Measurements from ENCODE around the gene PUS1.
"Not testable (repeated sequence)": the region's sequence is repeated elsewhere in the genome, so short reads cannot be mapped to it uniquely, and the experiment has no call there.

The PUS1 gene

GRCh38 chr12:131959641-131960589 is 30.8 kb downstream of the PUS1 start:
- no peak for DNase-seq (ENCODE audit: low read depth, low spot score)

GRCh38 chr12:131960590-131961325 is 31.7 kb downstream of the PUS1 start:
- DNase-seq (ENCODE audit: low read depth, low spot score), result not testable (repeated sequence)

- DNase-seq (ENCODE audit: low read depth, low spot score), result not testable (repeated sequence)
Measured at GRCh38 chr12:131961328-131961727, 32.3 kb downstream of the PUS1 start.

- no peak for DNase-seq (ENCODE audit: low read depth, low spot score)
Measured at GRCh38 chr12:131962069-131962468, 33.0 kb downstream of the PUS1 start.

DNA sequence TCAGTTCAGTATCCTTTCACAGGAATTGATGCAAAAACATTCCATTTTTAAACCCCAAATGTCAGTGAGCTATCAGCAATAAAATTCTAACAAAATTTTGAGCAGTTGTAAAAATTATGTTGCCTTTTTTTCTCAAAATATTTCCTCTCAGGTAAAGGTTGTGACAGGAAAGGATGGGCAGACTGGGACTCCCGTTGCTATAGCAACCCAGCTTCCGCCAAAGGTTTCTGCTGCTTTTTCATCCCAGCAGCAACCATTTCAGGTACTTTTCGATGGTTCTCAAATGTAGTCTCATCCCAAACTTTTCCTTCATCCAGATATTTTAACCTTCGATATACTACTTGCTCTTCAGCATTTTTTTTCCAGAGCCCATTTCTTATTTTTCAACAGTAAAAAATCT is 34.3 kb downstream of the PUS1 start:
- no peak for DNase-seq (ENCODE audit: low read depth, low spot score)

- no peak for DNase-seq (ENCODE audit: low read depth, low spot score)
Measured at GRCh38 chr12:131965073-131965472, 36.0 kb downstream of the PUS1 start.

GRCh38 chr12:131971226-131971625 is 42.1 kb downstream of the PUS1 start:
- DNase-seq (ENCODE audit: low read depth, low spot score), result no peak

DNA sequence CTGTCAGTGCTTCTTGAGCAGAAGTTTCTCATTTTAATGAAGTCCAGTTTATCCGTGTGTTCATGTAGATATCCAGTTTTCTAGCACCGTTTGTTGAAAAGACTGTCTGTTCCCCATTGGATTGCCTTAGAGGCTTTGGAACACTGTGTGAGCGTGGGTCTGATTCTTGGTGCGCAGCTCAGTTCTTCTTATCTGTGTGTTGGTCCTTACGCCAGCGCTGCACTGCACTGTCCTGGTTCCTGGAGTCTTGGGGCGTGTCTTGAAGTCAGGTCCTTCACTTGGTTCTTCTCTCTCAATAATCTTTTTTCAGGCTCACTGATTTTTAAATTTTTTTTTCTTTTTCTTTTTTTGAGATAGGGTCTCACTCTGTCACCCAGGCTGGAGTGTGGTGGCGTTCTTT is 46.2 kb downstream of the PUS1 start:
- no peak for DNase-seq (ENCODE audit: low read depth, low spot score)

GRCh38 chr12:131979606-131980005 is 50.5 kb downstream of the PUS1 start:
- DNase-seq (ENCODE audit: low read depth, low spot score), result no peak

GRCh38 chr12:131980263-131980662 is 51.2 kb downstream of the PUS1 start:
- DNase-seq (ENCODE audit: low read depth, low spot score), result no peak

GRCh38 chr12:131981388-131981787 is 52.3 kb downstream of the PUS1 start:
- no peak for DNase-seq (ENCODE audit: low read depth, low spot score)

DNA sequence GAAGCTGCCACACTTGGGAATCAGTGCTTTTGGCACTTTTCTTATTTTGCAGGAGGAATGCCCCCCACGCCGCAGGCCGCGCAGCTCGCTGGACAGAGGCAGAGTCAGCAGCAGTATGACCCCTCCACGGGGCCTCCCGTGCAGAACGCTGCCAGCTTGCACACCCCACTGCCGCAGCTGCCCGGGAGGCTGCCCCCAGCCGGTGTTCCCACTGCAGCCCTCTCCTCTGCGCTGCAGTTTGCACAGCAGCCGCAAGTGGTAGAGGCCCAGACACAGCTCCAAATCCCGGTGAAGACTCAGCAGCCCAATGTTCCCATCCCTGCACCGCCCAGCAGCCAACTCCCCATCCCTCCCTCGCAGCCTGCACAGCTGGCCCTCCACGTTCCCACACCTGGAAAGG is 53.0 kb downstream of the PUS1 start:
- DNase-seq (ENCODE audit: low read depth, low spot score), result no peak

DNA sequence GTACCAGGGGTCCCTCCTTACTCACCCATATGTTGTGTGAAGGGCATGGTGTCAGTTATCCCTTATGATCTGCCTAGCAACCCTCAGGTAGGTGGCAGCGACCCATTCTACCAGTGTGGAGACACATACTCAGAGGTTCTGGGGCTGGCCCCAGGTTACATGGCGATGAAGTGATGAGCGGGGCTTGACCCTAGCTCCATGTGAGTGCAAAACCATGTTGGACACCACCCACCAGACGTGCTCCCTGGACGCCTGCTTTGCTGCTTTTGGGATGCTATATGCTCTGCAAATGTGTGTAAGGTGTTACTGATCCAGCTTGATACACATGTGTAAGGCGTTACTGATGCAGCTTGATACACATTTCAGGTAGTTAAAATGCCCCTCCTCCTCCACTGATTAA is 54.0 kb downstream of the PUS1 start:
- DNase-seq (ENCODE audit: low read depth, low spot score), result no peak

DNA sequence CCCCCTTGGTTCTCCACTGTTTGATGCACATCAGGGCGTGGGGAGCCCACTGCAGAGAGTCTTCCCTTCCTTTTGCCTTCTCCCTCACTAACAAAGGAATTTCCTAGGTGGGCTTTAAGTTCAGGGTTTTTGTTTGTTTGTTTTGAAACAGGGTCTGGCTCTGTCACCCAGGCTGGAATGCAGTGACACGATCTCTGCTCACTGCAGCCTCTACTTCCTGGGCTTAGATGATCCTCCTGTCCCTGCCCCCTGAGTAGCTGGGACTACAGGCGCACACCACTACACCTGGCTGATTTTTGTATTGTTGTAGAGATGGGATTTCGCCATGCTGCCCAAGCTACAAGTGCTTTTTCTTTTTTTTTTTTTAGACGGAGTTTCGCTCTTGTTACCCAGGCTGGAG is 54.5 kb downstream of the PUS1 start:
- no peak for DNase-seq (ENCODE audit: low read depth, low spot score)

GRCh38 chr12:131984334-131984733 is 55.3 kb downstream of the PUS1 start:
- no peak for DNase-seq (ENCODE audit: low read depth, low spot score)

- DNase-seq (ENCODE audit: low read depth, low spot score), result not testable (repeated sequence)
Measured at GRCh38 chr12:131985510-131985875, 56.4 kb downstream of the PUS1 start.

DNA sequence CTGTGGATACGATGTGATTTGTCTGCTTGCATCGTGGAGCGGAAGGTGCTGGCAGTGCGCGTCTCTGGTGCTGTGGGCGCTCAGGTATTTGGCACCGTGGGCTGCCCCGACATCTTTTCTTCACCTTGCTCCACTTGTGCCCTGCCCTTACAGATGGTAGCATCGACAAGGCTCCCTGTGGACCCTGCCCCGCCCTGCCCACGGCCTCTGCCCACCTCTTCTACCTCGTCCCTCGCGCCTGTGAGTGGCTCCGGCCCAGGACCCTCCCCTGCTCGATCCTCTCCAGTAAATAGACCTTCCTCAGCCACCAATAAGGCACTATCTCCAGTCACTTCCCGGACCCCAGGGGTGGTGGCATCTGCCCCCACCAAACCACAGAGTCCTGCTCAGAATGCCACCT is 57.3 kb downstream of the PUS1 start:
- no peak for DNase-seq (ENCODE audit: low read depth, low spot score)

GRCh38 chr12:131986910-131987309 is 57.8 kb downstream of the PUS1 start:
- DNase-seq (ENCODE audit: low read depth, low spot score), result no peak

GRCh38 chr12:131987552-131987951 is 58.5 kb downstream of the PUS1 start:
- no peak for DNase-seq (ENCODE audit: low read depth, low spot score)

DNA sequence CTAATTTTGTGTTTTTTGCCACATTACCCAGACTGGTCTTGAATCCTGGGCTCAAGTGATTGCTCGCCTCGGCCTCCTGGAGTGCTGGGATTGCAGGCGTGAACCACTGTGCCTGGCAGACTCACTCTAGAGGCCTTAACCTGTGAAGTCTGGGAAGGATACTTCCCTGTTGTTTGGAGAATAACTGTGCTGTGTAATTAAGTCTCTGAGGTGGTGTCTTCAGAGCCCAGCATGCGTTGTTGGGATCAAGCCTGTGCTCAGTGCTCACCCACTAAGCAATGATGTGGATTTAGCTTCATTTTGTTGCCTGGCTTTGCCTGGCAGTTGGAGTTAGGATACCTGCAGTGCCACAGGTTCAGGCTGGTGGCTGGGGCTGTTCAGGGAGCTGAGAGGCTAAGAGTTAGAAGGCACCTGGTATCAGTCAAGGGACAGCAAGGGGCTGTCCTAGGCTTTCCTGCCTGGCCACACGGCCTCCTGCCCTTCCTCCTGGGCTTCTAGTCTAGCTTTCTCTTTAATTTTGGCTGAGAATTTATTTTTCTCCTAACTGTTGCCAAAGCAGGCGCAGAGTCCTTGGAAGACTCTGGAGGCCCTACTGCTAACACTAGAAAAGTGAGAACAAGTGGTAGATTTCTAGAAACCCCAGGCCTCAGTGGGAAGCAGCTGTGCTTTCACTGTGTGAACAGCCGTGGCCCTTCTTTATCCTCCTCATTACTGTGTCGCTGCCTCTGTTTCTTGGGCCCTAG is 59.1 kb downstream of the PUS1 start:
- DNase-seq (ENCODE audit: low read depth, low spot score), result no peak

DNA sequence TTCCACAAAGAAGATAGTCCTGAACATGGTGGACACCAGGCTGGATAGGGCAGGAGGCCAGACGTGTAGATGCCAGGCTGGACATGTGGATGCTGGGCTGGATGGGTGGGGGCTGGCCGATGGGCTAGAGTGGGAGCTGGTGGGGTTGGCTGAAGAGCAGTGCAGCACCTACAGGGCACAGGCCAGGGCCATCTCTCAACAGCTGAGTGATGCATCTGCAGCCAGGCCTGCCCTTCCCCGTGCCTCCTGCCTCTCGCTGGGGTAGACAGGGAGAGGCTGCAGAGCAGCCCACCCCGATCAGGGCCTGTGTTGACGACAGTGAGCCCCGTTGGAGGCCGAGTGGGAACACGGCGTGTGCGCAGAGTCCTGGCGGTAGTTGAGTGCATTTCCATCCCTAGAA is 59.9 kb downstream of the PUS1 start:
- DNase-seq (ENCODE audit: low read depth, low spot score), result no peak
